NCI-H1092 treated with DMSO at 0.1 percent for 48 hours (cell line): Measurements from ENCODE around the gene UBE3C.

Experiments
- DNase-seq: peaks from one replicate; lab custom pipeline; 2025; lab: John Stamatoyannopoulos, UW

Gene UBE3C

GRCh38 chr7:157177333-157177982 is 38.7 kb downstream of the UBE3C start:
- no peak for DNase-seq

- no peak for DNase-seq
Observed at GRCh38 chr7:157177983-157178381, 39.3 kb downstream of the UBE3C start.

GRCh38 chr7:157183832-157184231 is 45.1 kb downstream of the UBE3C start:
- no peak for DNase-seq

GRCh38 chr7:157188091-157188665 is 49.5 kb downstream of the UBE3C start:
- no peak for DNase-seq

GRCh38 chr7:157189405-157189804 is 50.7 kb downstream of the UBE3C start:
- DNase-seq, result no peak

- DNase-seq, result no peak
Observed at GRCh38 chr7:157192861-157193260, 54.1 kb downstream of the UBE3C start.

- no peak for DNase-seq
Observed at GRCh38 chr7:157193274-157193673, 54.5 kb downstream of the UBE3C start.

- DNase-seq, result no peak
Observed at GRCh38 chr7:157194948-157195347, 56.2 kb downstream of the UBE3C start.

GRCh38 chr7:157195868-157196267 is 57.1 kb downstream of the UBE3C start:
- DNase-seq, result no peak

GRCh38 chr7:157204134-157204533 is 65.4 kb downstream of the UBE3C start:
- DNase-seq, result no peak

- DNase-seq, result no peak
Observed at GRCh38 chr7:157205438-157205837, 66.7 kb downstream of the UBE3C start.

GRCh38 chr7:157208571-157209413 is 70.1 kb downstream of the UBE3C start:
- DNase-seq, result peak; percentile 6

GRCh38 chr7:157210682-157211081 is 72.0 kb downstream of the UBE3C start:
- DNase-seq, result no peak

GRCh38 chr7:157211690-157212089 is 73.0 kb downstream of the UBE3C start:
- DNase-seq, result peak; percentile 43

GRCh38 chr7:157219154-157219553 is 80.4 kb downstream of the UBE3C start:
- DNase-seq, result no peak

GRCh38 chr7:157220916-157221569 is 82.3 kb downstream of the UBE3C start:
- DNase-seq, result no peak

- no peak for DNase-seq
Observed at GRCh38 chr7:157222687-157223086, 84.0 kb downstream of the UBE3C start.

GRCh38 chr7:157224627-157225026 is 85.9 kb downstream of the UBE3C start:
- DNase-seq, result peak; percentile 30

- no peak for DNase-seq
Observed at GRCh38 chr7:157228864-157229422, 90.2 kb downstream of the UBE3C start.

GRCh38 chr7:157233677-157234076 is 95.0 kb downstream of the UBE3C start:
- DNase-seq, result no peak

GRCh38 chr7:157234271-157234670 is 95.5 kb downstream of the UBE3C start:
- DNase-seq, result no peak
